ENCODE results near the gene JOSD1.

- TF ChIP-seq CTCF (IDR thresholded peaks at IDR 0.05; ENCODE audit: poor library complexity) (no peak), EZH2 (IDR thresholded peaks at IDR 0.05; ENCODE audit: borderline replicate concordance) (no peak)
Measured at GRCh38 chr22:38725900-38726655, 25.3 kb upstream of the JOSD1 start.
